SK-N-SH treated with all-trans-retinoic acid at 6 μM for 48 hours (cell line): ENCODE data around the gene SLC1A5.

ENCODE experiments used
- PPARA ChIP-seq: fragments of 250-450 bp; sonication (Bioruptor Pico); IDR thresholded peaks from 2 replicates; pipeline ENCODE4 v1.5.0; 2020; ENCODE audit warnings: mild to moderate bottlenecking, borderline replicate concordance
- RARB ChIP-seq: fragments of 250-450 bp; sonication (Bioruptor Pico); IDR thresholded peaks from 2 replicates; pipeline ENCODE4 v1.8.0; 2021; ENCODE audit warnings: mild to moderate bottlenecking, moderate library complexity
- TCF4 ChIP-seq: fragments of 250-450 bp; sonication (Bioruptor Pico); IDR thresholded peaks from 2 replicates; pipeline ENCODE4 v1.8.0; 2021; ENCODE audit warnings: mild to moderate bottlenecking, moderate library complexity, borderline replicate concordance
- ZC3H10 ChIP-seq: fragments of 250-450 bp; sonication (Bioruptor Pico); IDR thresholded peaks from 2 replicates; pipeline ENCODE4 v1.5.1; 2021; ENCODE audit warnings: mild to moderate bottlenecking, moderate library complexity
- ZFP30 ChIP-seq: fragments of 450-650 bp; formaldehyde crosslinking; IDR thresholded peaks from 2 replicates; pipeline ENCODE4 v1.5.0; 2022; ENCODE audit warnings: mild to moderate bottlenecking, moderate library complexity
- ZNF565 ChIP-seq: fragments of 450-650 bp; formaldehyde crosslinking; conservative IDR thresholded peaks from 2 replicates; pipeline ENCODE4 v1.5.0; 2020; ENCODE audit warnings: low read depth, mild to moderate bottlenecking, moderate library complexity
- ZNF8 ChIP-seq: fragments of 450-650 bp; formaldehyde crosslinking; IDR thresholded peaks from 2 replicates; pipeline ENCODE4 v1.5.0; 2020; ENCODE audit warnings: mild to moderate bottlenecking, moderate library complexity
- TF ChIP-seq, protein P1 (sequence below): fragments of 250-450 bp; sonication (Bioruptor Pico); IDR thresholded peaks from 2 replicates; pipeline ENCODE4 v1.5.1; 2020; ENCODE audit warnings: low read depth, mild to moderate bottlenecking, moderate library complexity
- TF ChIP-seq, protein P2 (sequence below): fragments of 250-450 bp; sonication (Bioruptor Pico); IDR thresholded peaks from 2 replicates; pipeline ENCODE4 v1.8.0; 2020; ENCODE audit warnings: mild to moderate bottlenecking, moderate library complexity, borderline replicate concordance
- TF ChIP-seq, protein P3 (sequence below): fragments of 250-450 bp; sonication (Bioruptor Pico); IDR thresholded peaks from 2 replicates; pipeline ENCODE4 v1.8.0; 2021; ENCODE audit warnings: low read depth, mild to moderate bottlenecking, moderate library complexity, borderline replicate concordance

DNA sequence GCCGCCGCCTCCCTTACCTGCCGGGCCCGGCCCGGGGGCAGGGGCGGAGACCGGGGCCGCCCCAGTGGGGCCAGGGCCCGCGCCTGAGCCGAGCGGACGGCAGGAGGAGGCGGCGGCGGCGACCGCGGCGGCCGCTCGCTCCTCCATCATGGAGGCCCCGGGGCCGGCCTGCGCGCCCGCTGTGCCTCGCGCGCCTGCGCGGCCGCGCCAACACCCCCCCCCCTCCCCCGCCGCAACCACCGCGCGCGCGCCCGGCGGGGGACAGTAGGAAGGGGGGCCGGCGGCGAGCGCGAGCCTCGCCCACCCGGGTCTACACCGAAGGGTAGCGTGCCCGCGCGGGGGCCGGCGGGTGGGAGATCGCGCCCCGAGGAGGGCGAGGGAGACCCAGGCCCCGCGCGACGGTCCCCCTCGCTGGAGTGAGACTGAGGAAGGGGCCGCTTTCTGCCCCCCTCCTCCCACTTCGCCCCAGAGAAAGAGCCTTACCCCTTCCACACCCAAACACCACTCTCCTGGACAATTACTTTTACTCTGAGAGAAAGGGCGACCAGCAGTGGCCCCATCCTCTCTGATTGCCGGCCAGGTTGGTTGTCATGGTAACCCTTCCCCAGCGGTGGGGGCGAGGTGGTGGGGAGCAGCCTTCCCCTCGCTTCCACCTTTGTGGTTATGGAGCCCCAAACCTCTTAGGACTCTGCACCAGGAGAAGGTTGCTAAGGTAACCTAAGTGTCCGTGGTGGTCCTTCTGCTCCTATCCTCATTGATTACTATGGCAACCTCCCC, 41.9 kb downstream of the SLC1A5 start, which contains the start of gene STRN4:
- TF ChIP-seq, protein P1, sequence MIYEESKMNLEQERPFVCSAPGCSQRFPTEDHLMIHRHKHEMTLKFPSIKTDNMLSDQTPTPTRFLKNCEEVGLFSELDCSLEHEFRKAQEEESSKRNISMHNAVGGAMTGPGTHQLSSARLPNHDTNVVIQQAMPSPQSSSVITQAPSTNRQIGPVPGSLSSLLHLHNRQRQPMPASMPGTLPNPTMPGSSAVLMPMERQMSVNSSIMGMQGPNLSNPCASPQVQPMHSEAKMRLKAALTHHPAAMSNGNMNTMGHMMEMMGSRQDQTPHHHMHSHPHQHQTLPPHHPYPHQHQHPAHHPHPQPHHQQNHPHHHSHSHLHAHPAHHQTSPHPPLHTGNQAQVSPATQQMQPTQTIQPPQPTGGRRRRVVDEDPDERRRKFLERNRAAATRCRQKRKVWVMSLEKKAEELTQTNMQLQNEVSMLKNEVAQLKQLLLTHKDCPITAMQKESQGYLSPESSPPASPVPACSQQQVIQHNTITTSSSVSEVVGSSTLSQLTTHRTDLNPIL (CRISPR knock-in tag) = no peak
- no peak for TF ChIP-seq PPARA (CRISPR knock-in tag)
- TF ChIP-seq ZNF565 = no peak
- TF ChIP-seq ZC3H10 (CRISPR knock-in tag) = no peak
- TF ChIP-seq, protein P2, sequence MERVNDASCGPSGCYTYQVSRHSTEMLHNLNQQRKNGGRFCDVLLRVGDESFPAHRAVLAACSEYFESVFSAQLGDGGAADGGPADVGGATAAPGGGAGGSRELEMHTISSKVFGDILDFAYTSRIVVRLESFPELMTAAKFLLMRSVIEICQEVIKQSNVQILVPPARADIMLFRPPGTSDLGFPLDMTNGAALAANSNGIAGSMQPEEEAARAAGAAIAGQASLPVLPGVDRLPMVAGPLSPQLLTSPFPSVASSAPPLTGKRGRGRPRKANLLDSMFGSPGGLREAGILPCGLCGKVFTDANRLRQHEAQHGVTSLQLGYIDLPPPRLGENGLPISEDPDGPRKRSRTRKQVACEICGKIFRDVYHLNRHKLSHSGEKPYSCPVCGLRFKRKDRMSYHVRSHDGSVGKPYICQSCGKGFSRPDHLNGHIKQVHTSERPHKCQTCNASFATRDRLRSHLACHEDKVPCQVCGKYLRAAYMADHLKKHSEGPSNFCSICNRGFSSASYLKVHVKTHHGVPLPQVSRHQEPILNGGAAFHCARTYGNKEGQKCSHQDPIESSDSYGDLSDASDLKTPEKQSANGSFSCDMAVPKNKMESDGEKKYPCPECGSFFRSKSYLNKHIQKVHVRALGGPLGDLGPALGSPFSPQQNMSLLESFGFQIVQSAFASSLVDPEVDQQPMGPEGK (CRISPR knock-in tag) = no peak
- TF ChIP-seq TCF4 (CRISPR knock-in tag) = no peak
- TF ChIP-seq ZFP30 (CRISPR knock-in tag) = no peak
- TF ChIP-seq, protein P3, sequence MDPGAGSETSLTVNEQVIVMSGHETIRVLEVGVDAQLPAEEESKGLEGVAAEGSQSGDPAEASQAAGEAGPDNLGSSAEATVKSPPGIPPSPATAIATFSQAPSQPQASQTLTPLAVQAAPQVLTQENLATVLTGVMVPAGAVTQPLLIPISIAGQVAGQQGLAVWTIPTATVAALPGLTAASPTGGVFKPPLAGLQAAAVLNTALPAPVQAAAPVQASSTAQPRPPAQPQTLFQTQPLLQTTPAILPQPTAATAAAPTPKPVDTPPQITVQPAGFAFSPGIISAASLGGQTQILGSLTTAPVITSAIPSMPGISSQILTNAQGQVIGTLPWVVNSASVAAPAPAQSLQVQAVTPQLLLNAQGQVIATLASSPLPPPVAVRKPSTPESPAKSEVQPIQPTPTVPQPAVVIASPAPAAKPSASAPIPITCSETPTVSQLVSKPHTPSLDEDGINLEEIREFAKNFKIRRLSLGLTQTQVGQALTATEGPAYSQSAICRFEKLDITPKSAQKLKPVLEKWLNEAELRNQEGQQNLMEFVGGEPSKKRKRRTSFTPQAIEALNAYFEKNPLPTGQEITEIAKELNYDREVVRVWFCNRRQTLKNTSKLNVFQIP (CRISPR knock-in tag) = no peak
- no peak for TF ChIP-seq RARB (CRISPR knock-in tag)
- TF ChIP-seq ZNF8 = no peak
